Kidney (tissue), 14 donors: ENCODE measurements around the gene TEN1. TPM values are rescaled to one million over a fixed set of nuclear protein-coding genes. Genes with fewer than 3 reads are reported as not detected.
A peak's percentile ranks its signal among the peaks of the same experiment; 100 is the strongest.

Experiments
- DNase-seq, 5 donors: peaks; one replicate each; pipeline ENCODE4 v3.0.0-alpha.2; 2013 to 2020
- FAIRE-seq: peaks from 2 replicates; lab custom pipeline; 2012; peaks lifted over from hg19 to GRCh38; lab: Jason Lieb, UNC
- H3K27ac ChIP-seq, 2 donors: one replicate each; pipeline ENCODE4 v1.7.0; 2013; ENCODE audit warnings: low read depth in 2 of 2, low read length in 2 of 2, inconsistent platforms in 1 of 2
- H3K27me3 ChIP-seq: one replicate; pipeline ENCODE4 v1.7.1; 2013; ENCODE audit warnings: low read length, inconsistent platforms; ENCODE audit not compliant: control insufficient read depth, insufficient read depth
- H3K36me3 ChIP-seq, 3 donors: one replicate each; pipeline versions ENCODE4 v1.7.0 to v1.7.1; 2013; ENCODE audit warnings: low read length in 3 of 3, control low read depth in 1 of 3, inconsistent platforms in 1 of 3; ENCODE audit not compliant: insufficient read depth in 3 of 3, control insufficient read depth in 2 of 3
- H3K4me1 ChIP-seq, 3 donors: one replicate each; pipeline versions ENCODE4 v1.7.0 to v1.7.1; 2013; ENCODE audit warnings: low read length in 3 of 3, inconsistent platforms in 1 of 3, low read depth in 1 of 3; ENCODE audit not compliant: control insufficient read depth in 2 of 3, insufficient read depth in 2 of 3
- H3K4me3 ChIP-seq, 3 donors: one replicate each; pipeline versions ENCODE4 v1.7.0 to v1.8.1; 2013; ENCODE audit warnings: low read length in 3 of 3, control low read depth in 1 of 3, inconsistent platforms in 1 of 3
- H3K9ac ChIP-seq, 3 donors: one replicate each; pipeline versions ENCODE4 v1.7.0 to v1.7.1; 2013; ENCODE audit warnings: low read length in 3 of 3, control low read depth in 1 of 3, inconsistent platforms in 1 of 3
- H3K9me3 ChIP-seq, 3 donors: one replicate each; pipeline versions ENCODE4 v1.7.0 to v1.7.1; 2013; ENCODE audit warnings: low read length in 3 of 3, control low read depth in 1 of 3, inconsistent platforms in 1 of 3; ENCODE audit not compliant: control insufficient read depth in 2 of 3, insufficient read depth in 1 of 3
- CTCF ChIP-seq: IDR thresholded peaks from 3 replicates; pipeline ENCODE4 v1.5.1; 2012; ENCODE audit warnings: mild to moderate bottlenecking, moderate library complexity, borderline replicate concordance; ENCODE audit not compliant: insufficient read depth; ENCODE audit errors: extremely low read depth
- intact Hi-C: fragments of 100-400 bp; cut with DNase I; formaldehyde crosslinking; loops from one replicate; pipeline ENCODE4 v1.11.1; 2022
- polyA plus RNA-seq: library from polyadenylated mRNA; stranded (reverse); fragments of 350-450 nt; fragmentation: Illumina TruSeq; extraction: RNeasy Lipid Tissue Mini Kit (QIAGEN cat#74804); gene quantifications from one replicate; pipeline ENCODE4 v1.2.3, GENCODE V29; 2014; ENCODE audit warnings: low read depth, low replicate concordance; ENCODE audit not compliant: insufficient read depth
- total RNA-seq: library from RNA; stranded (reverse); fragmentation: NEBNext Ultra II Directional; extraction: Animal tissue kit (Norgen Biotek cat#: 25700); gene quantifications from one replicate; pipeline ENCODE4 v1.2.1, GENCODE V29; 2021
- donor health status: control.
- donor health status: control.
- donor health status: control.
- donor health status: control.
- donor health status: control.
- donor health status: DM: yes; HTN: yes; CAD: no.
- donor health status: Normal renal cell carcinoma (clear cell type).

TEN1 gene
- total and polyA plus RNA-seq, 2 donors from 2014 or later = 21.3 to 40.8 TPM

- Histone ChIP-seq H3K36me3 (no peaks in the 10 kb centered on the region), H3K9me3 (no peaks in the 10 kb centered on the region), H3K27me3 (no peaks in the 10 kb centered on the region), H3K9ac (peak within 1 kb of the TSS in 1 of 3 donors; percentile 51), H3K27ac (no peak within 1 kb of the TSS), H3K4me3 (peak within 1 kb of the TSS in 2 of 3 donors; percentile 34 to 46), H3K4me1 (peaks cover 0 to 10% (median 0%) of the 10 kb centered on the region in 3 donors)
- FAIRE-seq (no peak), DNase-seq (peak; percentile 76 to 94 (median 84))
- intact Hi-C loops = no loop called here
- TF ChIP-seq CTCF = no peak
Observed at GRCh38 chr17:76027159-76027839, 48.3 kb downstream of the TEN1 start, which contains the start of gene EVPL. EVPL (minus strand) TSS chr17:76027306; CDS start chr17:76027198, 108 bp downstream.

- no peak for FAIRE-seq
- Histone ChIP-seq H3K9ac (no peak overlapping the region), H3K9me3 (no peaks in the 10 kb centered on the region), H3K4me3 (no peak overlapping the region), H3K27me3 (no peaks in the 10 kb centered on the region), H3K4me1 (peaks cover 0 to 14% (median 0%) of the 10 kb centered on the region in 3 donors), H3K27ac (no peak overlapping the region), H3K36me3 (no peaks in the 10 kb centered on the region)
- TF ChIP-seq CTCF = no peak
- peak in 1 of 5 donors; percentile 39 for DNase-seq
- intact Hi-C loops = no loop called here
Observed at GRCh38 chr17:76032073-76032779, 53.2 kb downstream of the TEN1 start.

GRCh38 chr17:76032780-76033108, 53.7 kb downstream of the TEN1 start:
- Histone ChIP-seq H3K36me3 (no peaks in the 10 kb centered on the region), H3K4me1 (peaks cover 0 to 12% (median 0%) of the 10 kb centered on the region in 3 donors), H3K27me3 (no peaks in the 10 kb centered on the region), H3K4me3 (no peak overlapping the region), H3K9me3 (no peaks in the 10 kb centered on the region), H3K27ac (no peak overlapping the region), H3K9ac (no peak overlapping the region)
- FAIRE-seq (no peak), DNase-seq (no peak)
- intact Hi-C loops = no loop called here
- no peak for TF ChIP-seq CTCF
